NCI-H146 treated with DMSO at 0.1 percent for 48 hours (cell line): ENCODE data around the gene NOTCH4.
"Not testable (repeated sequence)": the region's sequence is repeated elsewhere in the genome, so short reads cannot be mapped to it uniquely, and the experiment has no call there.

ENCODE experiments used
- DNase-seq: peaks from one replicate; lab custom pipeline; 2025; ENCODE audit not compliant: unreplicated experiment; lab: John Stamatoyannopoulos, UW

NOTCH4 gene

GRCh38 chr6:32194825-32195651, 28.8 kb downstream of the NOTCH4 start:
- DNase-seq: no peak

GRCh38 chr6:32194388-32194787, 29.5 kb downstream of the NOTCH4 start:
- no peak for DNase-seq

DNA sequence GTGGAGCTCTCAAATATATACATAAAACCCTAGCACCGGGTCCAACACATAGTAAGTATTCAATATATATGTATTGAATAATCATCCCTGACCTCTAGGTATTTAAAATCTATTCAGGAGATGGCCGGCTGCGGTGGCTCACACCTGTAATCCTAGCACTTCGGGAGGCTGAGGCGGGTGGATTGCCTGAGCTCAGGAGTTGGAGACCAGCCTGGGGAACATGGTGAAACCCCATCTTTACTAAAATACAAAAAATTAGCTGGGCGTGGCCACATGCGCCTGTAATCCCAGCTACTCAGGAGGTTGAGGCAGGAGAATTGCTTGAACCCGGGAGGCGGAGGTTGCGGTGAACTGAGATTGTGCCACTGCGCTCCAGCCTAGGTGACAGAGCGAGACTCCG, 30.8 kb downstream of the NOTCH4 start:
- not testable (repeated sequence) for DNase-seq

DNA sequence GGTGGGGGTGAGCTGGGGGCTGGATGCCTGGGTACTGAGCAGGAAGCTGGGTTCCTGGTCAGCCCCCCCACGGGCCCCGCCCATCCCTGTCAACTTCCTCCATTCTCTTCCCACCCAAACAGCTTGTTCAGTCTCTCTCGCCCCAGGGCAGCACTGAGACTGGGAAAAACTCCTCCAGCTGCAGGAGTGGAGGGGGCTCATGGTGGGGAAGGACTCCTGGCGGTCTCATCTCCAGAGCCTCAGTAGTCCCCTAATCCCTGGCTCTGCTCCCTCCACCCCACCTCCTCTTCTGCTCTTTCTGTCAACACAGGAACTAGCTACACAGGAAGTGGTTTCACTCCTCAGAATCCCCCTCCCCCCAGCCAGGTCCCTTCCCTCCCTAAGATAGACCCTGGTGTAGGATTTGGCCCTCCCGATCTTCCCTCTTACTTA, 31.2 kb downstream of the NOTCH4 start, which contains the start of gene GPSM3:
Gene GPSM3 (minus strand): TSS at position 36 of the 432 bp plus-strand sequence. CDS start 130 bp downstream, outside the sequence.
- no peak for DNase-seq

DNA sequence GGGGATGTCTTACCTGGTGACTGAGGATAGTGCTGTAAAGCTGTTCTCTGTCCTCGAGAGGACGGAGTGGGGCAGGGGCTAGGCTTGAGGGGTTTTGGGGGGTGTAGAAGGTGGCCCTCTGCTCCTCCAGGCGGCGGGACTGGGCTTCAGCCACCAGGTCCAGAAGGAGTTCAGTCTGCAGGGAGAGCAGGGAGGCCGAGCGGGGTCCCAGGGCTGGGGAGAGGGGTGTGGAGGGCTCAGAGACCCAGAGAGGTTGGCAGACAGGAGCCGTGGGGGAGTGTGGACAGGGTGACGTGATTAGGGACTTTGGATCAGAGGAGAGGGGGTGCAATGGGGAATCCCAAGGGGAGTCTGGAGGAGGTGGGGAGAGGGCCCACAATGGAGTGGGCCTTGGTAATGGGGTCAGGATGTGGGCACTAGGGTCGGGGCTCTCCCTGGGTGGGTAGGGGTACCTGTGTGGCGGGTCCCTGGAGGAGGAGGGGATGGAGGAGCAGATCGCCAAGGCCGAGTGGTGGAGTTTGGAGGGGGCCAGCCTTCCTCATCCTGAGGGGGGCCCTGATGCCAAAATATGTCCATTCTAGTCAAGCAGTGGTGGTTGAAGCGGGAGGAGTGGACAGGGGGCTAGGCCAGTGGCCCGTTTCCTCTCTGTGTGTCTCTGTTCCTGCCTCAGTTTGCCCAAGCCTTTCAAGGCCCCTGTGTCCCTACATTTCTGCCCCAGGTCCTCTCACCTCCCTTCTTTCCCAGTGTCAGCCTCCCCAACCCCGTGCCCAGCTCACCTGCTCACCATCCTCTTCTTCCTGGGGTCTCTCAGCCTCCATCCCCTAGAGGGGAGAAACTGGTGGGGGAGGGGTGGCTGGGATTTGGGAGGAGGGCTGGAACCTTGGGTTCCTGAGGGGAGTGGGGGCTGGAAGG, 31.9 kb downstream of the NOTCH4 start:
- no peak for DNase-seq

GRCh38 chr6:32190911-32191677, 32.8 kb downstream of the NOTCH4 start:
- DNase-seq: no peak

DNA sequence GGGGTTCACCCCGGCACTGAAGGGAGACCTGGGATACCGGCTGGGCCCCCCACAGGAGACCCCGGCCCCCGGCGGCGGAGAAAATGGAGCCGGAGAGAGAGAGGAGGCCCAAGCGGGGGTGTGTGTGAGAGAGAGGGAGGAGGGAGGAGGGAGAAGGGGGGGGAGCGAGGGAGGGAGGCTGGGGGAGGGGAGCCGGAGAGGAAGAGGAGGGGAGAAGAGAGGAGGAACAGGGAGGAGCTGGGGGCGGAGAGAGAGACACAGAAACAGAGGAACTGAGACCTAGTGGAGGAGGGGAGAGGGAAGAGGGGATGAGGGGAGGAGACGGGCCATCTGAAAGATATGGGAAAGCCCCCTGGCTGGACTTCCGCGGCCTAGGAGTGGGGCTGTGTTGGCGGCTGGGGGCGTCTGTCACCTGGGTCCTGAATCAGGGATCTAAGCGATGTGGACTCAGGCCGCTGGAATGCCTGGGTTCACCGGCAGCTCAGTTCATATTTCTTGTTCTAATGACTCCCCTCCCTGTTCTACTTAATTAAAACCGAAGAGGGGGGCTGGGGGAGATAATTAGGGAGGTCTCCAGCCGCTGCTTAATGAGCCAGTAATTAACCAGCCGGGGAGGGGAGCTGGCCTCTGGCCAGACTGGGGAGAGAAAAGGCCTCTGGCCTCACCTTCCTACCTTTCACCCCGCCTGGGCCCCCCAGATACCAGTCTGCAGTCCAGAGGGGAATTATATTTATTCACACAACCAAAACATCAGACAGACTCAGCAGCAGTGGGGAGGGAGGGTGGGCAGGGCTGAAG, 33.6 kb downstream of the NOTCH4 start, which contains the start of gene PBX2:
Gene PBX2 (minus strand): TSS at position 149 of the 798 bp plus-strand sequence. CDS start 287 bp downstream, outside the sequence.
- DNase-seq: peak; percentile 80

DNA sequence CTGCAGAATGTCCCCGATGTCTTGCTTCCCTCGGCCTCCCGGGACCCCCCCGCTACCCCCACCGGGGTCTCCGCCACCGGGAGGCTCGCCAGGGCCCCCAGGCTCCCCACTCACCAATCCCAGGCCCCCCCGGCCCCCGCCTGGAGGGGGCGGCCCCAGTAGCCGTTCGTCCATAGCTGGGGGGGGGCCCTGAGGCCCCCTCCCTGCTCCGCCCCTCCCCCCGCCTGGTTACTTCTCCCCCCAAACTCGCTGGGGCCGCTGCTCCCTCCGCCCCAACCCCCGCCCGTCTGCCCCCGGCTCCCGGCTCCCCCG, 34.2 kb downstream of the NOTCH4 start:
- DNase-seq: no peak

GRCh38 chr6:32189069-32189741, 34.7 kb downstream of the NOTCH4 start:
- no peak for DNase-seq

GRCh38 chr6:32188381-32189068, 35.3 kb downstream of the NOTCH4 start:
- no peak for DNase-seq

DNA sequence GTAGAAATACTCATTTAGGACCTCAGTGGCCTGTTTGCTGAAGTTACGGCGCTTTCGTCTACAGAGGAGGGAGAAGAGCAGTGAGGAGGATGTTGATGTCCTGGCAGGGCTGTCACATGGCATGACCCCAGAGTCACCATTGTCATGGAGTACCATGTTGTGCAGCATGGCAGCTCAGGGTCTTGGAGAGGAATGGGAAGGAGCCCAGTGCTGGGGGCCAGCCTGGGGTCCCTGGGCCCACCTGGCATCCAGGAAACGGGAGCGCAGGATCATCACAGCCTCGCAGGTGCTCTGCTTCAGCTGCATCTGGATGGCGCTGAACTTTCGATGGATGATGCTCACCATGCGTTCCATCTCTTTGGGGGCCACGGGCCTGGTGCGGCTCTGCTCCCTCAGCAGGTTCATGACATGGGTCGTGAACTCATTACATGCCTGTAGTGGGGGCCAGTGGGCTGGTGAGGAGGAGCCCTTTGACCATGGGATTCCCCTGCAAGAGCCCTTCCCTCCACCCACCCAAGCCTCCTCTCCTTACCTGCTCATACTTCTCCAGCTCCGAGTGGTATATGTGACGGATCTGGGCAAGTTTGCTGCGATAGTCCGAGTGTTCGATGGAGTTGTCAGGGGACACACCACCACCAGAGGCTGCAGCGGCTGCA, 36.0 kb downstream of the NOTCH4 start:
- not testable (repeated sequence) for DNase-seq

DNA sequence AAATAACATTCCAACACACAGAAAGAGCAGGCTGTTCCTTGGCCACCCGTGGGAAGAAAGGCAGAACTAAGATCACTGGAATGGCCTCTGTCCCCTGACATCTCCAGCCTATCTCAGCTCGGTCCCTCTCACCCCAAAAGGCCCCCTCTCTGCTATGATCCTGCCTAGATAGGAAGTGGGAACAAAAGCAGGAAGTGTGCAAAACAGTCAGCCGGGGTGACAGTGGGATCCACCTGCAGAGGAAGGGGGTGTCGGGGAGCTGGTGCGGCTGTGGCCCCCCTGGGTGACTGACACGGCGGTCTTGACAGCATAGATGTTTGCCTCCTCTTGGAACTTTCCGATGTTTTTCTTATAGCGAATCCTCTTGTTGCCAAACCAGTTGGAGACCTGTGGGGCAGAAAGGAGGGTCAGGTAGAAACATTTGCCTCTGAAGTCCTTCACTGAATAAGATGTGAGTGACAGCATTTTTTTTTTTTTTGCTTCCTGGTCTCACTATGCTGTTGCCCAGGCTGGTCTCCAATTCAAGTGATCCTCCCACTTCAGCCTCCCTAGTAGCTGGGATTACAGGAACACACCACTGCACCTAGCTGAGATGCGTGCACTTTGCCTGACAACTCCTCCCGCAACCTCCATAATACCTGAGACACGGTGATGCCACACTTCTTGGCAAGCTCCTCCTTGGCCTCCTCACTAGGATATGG, 36.7 kb downstream of the NOTCH4 start:
- no peak for DNase-seq

DNA sequence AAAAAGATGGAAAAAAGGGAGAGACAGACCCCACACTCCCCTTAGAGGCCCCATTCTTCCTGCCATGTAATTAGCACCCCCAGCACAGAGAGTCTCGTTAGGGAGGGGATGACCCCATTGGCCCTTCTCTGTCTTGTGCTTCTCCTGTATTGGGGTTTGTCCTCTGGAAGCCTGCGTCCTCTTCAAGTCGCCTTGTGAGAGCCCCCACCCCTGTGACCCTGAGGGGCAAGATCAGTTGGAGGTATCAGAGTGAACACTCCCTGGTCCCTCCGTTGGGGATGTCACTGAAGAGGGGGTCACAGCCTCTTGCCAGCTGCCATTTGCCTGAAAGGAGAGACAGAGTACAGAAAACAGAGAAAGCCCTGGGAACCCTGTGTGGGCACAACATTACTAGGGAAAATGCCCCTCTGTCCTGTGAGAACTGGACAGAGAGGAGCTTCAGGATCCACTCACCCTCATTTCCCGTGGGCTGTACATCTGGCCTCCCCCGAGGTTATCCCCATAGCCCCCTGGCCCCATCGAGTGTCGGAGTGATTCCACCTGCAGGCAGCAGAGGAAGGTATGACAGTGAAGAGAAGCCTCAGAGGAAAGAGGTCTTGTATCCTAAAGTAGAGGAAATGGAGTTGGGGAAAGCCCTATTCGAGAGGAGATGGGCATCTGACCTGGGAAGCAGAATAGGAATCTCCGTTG, 37.6 kb downstream of the NOTCH4 start:
- not testable (repeated sequence) for DNase-seq

- not testable (repeated sequence) for DNase-seq
Measured at GRCh38 chr6:32185681-32186131, 38.2 kb downstream of the NOTCH4 start.

DNA sequence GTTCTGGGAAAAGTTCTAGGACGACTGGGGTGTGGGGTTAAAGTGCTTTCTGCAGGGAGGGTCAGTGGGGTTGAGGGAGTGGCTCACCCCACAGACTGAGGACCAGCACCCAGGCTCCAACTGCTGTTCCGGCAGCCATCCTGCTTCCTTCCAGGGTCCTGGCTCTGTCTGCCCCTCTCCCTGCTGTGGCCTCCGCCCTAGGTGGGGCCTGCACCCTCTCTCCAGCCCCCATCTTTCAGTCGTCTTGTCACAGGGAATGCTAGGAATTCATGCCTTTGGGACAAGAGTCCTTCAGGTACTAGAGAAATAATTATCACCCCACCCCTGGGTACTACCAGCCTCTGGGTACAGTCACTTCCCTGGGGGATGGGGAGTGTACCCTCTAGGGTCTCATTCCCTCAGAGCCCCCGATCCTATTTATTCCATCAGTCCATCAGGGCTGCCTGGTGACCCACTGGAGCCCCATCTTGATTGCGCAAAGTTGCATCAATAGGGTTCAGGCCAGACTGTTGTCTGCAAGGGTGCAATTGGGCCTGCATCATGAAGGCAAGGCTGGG, 39.7 kb downstream of the NOTCH4 start, which contains the start of gene AGER:
Gene AGER (minus strand): TSS at position 170 of the 557 bp plus-strand sequence. CDS start 31 bp downstream, at position 139.
- DNase-seq: no peak

- DNase-seq: no peak
Measured at GRCh38 chr6:32183483-32184083, 40.3 kb downstream of the NOTCH4 start.
